ENCODE measurements around the gene TMPRSS11E.

DNA sequence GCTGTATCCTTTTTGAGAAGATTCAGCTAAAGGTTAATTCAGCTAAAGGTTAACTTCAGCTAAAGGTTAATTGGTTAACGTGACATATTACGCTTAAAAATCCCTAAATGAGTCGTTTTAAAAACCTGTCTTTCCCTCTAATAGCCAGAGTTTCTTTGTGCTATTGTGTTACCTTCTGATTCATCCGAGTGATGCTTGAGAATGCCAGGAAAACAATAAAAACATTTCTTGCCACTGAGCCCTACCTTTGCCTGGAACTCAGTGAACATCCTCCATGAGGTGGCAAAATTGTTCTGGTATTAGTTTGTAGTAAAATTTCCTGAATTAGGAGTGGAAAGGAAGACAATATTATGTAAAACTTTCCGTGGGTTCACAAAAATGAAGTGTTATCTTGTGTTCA, 13.7 kb upstream of the TMPRSS11E start:
- TF ChIP-seq, protein P1, sequence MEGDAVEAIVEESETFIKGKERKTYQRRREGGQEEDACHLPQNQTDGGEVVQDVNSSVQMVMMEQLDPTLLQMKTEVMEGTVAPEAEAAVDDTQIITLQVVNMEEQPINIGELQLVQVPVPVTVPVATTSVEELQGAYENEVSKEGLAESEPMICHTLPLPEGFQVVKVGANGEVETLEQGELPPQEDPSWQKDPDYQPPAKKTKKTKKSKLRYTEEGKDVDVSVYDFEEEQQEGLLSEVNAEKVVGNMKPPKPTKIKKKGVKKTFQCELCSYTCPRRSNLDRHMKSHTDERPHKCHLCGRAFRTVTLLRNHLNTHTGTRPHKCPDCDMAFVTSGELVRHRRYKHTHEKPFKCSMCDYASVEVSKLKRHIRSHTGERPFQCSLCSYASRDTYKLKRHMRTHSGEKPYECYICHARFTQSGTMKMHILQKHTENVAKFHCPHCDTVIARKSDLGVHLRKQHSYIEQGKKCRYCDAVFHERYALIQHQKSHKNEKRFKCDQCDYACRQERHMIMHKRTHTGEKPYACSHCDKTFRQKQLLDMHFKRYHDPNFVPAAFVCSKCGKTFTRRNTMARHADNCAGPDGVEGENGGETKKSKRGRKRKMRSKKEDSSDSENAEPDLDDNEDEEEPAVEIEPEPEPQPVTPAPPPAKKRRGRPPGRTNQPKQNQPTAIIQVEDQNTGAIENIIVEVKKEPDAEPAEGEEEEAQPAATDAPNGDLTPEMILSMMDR (IDR thresholded peaks at IDR 0.05): no peak
- TF ChIP-seq EZH2phosphoT487 (IDR thresholded peaks at IDR 0.05): no peak
